OCI-LY1 (cell line): Measurements from ENCODE around the gene ISCA1.

ENCODE experiments used
- EZH2 ChIP-seq: fragments of 200-600 bp; sonication (generic), shearing (Covaris generic); IDR thresholded peaks from 2 replicates; pipeline ENCODE4 v1.8.0; 2017; ENCODE audit warnings: borderline replicate concordance, mixed run types, mild to moderate bottlenecking, antibody characterized with exemption, low read length, moderate library complexity, mixed read lengths
- TF ChIP-seq, protein P1 (sequence below): fragments of 200-600 bp; sonication (generic), shearing (Covaris generic); IDR thresholded peaks from 2 replicates; pipeline ENCODE4 v1.5.1; 2017; ENCODE audit warnings: mild to moderate bottlenecking, antibody characterized with exemption, low read length, moderate library complexity, mixed read lengths

DNA sequence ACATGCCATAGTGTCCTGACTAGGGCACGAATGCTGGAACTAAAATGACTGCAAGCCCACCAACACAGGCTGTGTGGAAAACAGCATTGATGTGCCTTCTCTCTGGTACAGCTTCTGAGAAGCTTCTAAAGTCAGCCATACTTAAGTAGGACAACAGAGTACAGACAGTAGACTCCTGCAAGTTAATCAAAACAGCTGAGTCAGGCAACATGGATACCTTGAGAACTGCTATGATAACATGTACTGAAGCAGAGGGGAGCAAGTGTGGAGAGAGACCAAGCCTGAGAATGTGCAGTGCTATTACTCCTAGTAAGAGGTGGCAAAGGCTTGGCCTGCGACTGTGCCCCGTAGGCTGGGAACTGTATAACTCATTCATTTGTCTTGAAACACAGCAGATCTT is 2.5 kb downstream of the ISCA1 start:
- TF ChIP-seq EZH2, result no peak
- TF ChIP-seq, protein P1, sequence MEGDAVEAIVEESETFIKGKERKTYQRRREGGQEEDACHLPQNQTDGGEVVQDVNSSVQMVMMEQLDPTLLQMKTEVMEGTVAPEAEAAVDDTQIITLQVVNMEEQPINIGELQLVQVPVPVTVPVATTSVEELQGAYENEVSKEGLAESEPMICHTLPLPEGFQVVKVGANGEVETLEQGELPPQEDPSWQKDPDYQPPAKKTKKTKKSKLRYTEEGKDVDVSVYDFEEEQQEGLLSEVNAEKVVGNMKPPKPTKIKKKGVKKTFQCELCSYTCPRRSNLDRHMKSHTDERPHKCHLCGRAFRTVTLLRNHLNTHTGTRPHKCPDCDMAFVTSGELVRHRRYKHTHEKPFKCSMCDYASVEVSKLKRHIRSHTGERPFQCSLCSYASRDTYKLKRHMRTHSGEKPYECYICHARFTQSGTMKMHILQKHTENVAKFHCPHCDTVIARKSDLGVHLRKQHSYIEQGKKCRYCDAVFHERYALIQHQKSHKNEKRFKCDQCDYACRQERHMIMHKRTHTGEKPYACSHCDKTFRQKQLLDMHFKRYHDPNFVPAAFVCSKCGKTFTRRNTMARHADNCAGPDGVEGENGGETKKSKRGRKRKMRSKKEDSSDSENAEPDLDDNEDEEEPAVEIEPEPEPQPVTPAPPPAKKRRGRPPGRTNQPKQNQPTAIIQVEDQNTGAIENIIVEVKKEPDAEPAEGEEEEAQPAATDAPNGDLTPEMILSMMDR, result no peak
